HepG2 (cell line): ENCODE measurements around the gene LIMK2. TPM values are rescaled to one million over a fixed set of nuclear protein-coding genes. Genes with fewer than 3 reads are reported as not detected.

ENCODE experiments used
- ATAC-seq: fragments of 200-7000 bp; cut with Tn5 transposase; 3 replicates; pipeline ENCODE4 v1.9.1; 2020; ENCODE audit warnings: mild to moderate bottlenecking, moderate library complexity
- BruUV-seq: library from RNA; stranded (reverse); fragments of 400-500 nt; replicated peaks from 2 replicates; lab custom pipeline; 2021; lab: Mats Ljungman, UMichigan
- CTCF ChIA-PET: fragments of 300-600 bp; formaldehyde crosslinking; extraction: SDS; loops from one replicate; lab custom pipeline; 2021; ENCODE audit warnings: low total read pairs, inconsistent platforms, low intra/inter-chr PET ratio; lab: Yijun Ruan, JAX
- POLR2A ChIA-PET: fragments of 350-600 bp; sonication (Branson Sonifier 250); formaldehyde crosslinking; loops from one replicate; lab custom pipeline; 2020; ENCODE audit warnings: antibody characterized with exemption, inconsistent platforms; lab: Yijun Ruan, JAX
- DNase-seq: peaks from one replicate; pipeline ENCODE4 v3.0.0-alpha.2; 2015; ENCODE audit warnings: low spot score
- FAIRE-seq: peaks from 3 replicates; lab custom pipeline; 2011; peaks lifted over from hg19 to GRCh38; lab: Jason Lieb, UNC
- H2AFZ ChIP-seq: one replicate; pipeline ENCODE4 v1.6.1; 2011; ENCODE audit warnings: low read length, inconsistent platforms
- H3K27ac ChIP-seq: fragments of 300-600 bp; 3 replicates; pipeline ENCODE4 v1.8.0; 2011; ENCODE audit warnings: mixed run types, mild to moderate bottlenecking, mixed read lengths, low read length, inconsistent platforms; ENCODE audit not compliant: insufficient read depth; ENCODE audit errors: extremely low read length
- H3K27me3 ChIP-seq, 2 experiments: fragments of 200-600 bp in 1 of 2; 2 replicates in 1 of 2; 3 replicates in 1 of 2; pipeline versions ENCODE4 v1.6.0 to v1.8.0; 2011; ENCODE audit warnings: low read length in 2 of 2, mild to moderate bottlenecking in 2 of 2, moderate library complexity in 2 of 2, inconsistent platforms in 1 of 2; ENCODE audit not compliant: insufficient read depth in 2 of 2, control insufficient read depth in 1 of 2
- H3K36me3 ChIP-seq, 2 experiments: fragments of 200-600 bp in 1 of 2; replicated peaks in 1 of 2; 2 replicates in 1 of 2; 3 replicates in 1 of 2; pipeline versions ENCODE4 v1.5.1 to v1.8.0; 2011; ENCODE audit warnings: low read length in 2 of 2, inconsistent platforms in 1 of 2; ENCODE audit not compliant: insufficient read depth in 2 of 2, control insufficient read depth in 1 of 2
- H3K4me1 ChIP-seq: 2 replicates; pipeline ENCODE4 v1.5.1; 2012; ENCODE audit warnings: low read length, inconsistent platforms; ENCODE audit not compliant: insufficient read depth
- H3K4me2 ChIP-seq: 2 replicates; pipeline ENCODE4 v1.6.0; 2011; ENCODE audit warnings: low read depth, low read length, inconsistent platforms
- H3K4me3 ChIP-seq, 3 experiments: fragments of 200-600 bp in 1 of 3; sonication (generic), shearing (Covaris generic) in 1 of 3; replicated peaks in 1 of 3; 2 replicates each; pipeline ENCODE4 v1.5.1; 2011 to 2016; ENCODE audit warnings: low read length in 3 of 3, inconsistent platforms in 2 of 3, low read depth in 2 of 3, mild to moderate bottlenecking in 2 of 3, control low read depth in 1 of 3, mixed read lengths in 1 of 3; ENCODE audit not compliant: insufficient read depth in 1 of 3
- H3K79me2 ChIP-seq: one replicate; pipeline ENCODE4 v1.6.1; 2011; ENCODE audit warnings: low read length, inconsistent platforms; ENCODE audit not compliant: insufficient read depth
- H3K9ac ChIP-seq: 2 replicates; pipeline ENCODE4 v1.6.0; 2011; ENCODE audit warnings: mild to moderate bottlenecking, low read depth, low read length, inconsistent platforms; ENCODE audit not compliant: insufficient read depth
- H3K9me3 ChIP-seq: 2 replicates; pipeline ENCODE4 v1.5.1; 2012; ENCODE audit warnings: mild to moderate bottlenecking, low read length
- H4K20me1 ChIP-seq: 2 replicates; pipeline ENCODE4 v1.6.0; 2011; ENCODE audit warnings: inconsistent platforms, mild to moderate bottlenecking, low read length, moderate library complexity; ENCODE audit not compliant: insufficient read depth
- CBX5 ChIP-seq: sonication (generic); formaldehyde crosslinking; IDR thresholded peaks from 2 replicates; pipeline ENCODE4 v1.4.0; 2020; ENCODE audit warnings: missing genetic modification reagents, borderline replicate concordance
- CTCF ChIP-seq: sonication (generic); formaldehyde crosslinking; IDR thresholded peaks from 2 replicates; pipeline ENCODE4 v1.5.0; 2020; ENCODE audit warnings: mild to moderate bottlenecking, missing genetic modification reagents, moderate library complexity
- DNMT1 ChIP-seq: sonication (generic); formaldehyde crosslinking; IDR thresholded peaks from 2 replicates; pipeline ENCODE4 v1.5.1; 2020; ENCODE audit warnings: mild to moderate bottlenecking, missing genetic modification reagents
- ERF ChIP-seq: IDR thresholded peaks from 2 replicates; pipeline ENCODE4 v1.6.1; 2018; ENCODE audit warnings: missing biosample characterization, missing genetic modification reagents
- FOXA1 ChIP-seq, 2 experiments: fragments of 450-650 bp in 1 of 2; sonication (generic) in 1 of 2; formaldehyde crosslinking in 1 of 2; IDR thresholded peaks; 2 replicates each; pipeline versions ENCODE4 v1.4.0 to v1.6.1; 2016 to 2020; ENCODE audit warnings: missing genetic modification reagents in 1 of 2
- FOXA3 ChIP-seq: IDR thresholded peaks from 2 replicates; pipeline ENCODE4 v1.6.1; 2016; ENCODE audit warnings: missing genetic modification reagents, missing compliant biosample characterization
- GATAD2A ChIP-seq: IDR thresholded peaks from 2 replicates; pipeline ENCODE4 v1.6.1; 2016
- NR2F6 ChIP-seq, 2 experiments: IDR thresholded peaks; 2 replicates each; pipeline ENCODE4 v1.6.1; 2016; ENCODE audit warnings: antibody characterized with exemption in 1 of 2, mild to moderate bottlenecking in 1 of 2
- RAD21 ChIP-seq: fragments of 450-650 bp; formaldehyde crosslinking; IDR thresholded peaks from 2 replicates; pipeline ENCODE4 v1.5.0; 2020; ENCODE audit warnings: mild to moderate bottlenecking
- SAP130 ChIP-seq: IDR thresholded peaks from 2 replicates; pipeline ENCODE4 v1.6.1; 2016; ENCODE audit warnings: low read depth
- SIX1 ChIP-seq: sonication (generic); formaldehyde crosslinking; IDR thresholded peaks from 2 replicates; pipeline ENCODE4 v1.4.0; 2020; ENCODE audit warnings: missing genetic modification reagents, borderline replicate concordance
- SMC3 ChIP-seq: IDR thresholded peaks from 2 replicates; pipeline ENCODE4 v1.6.1; 2011; ENCODE audit warnings: low read length, improper control_type of control experiment
- SOX5 ChIP-seq: IDR thresholded peaks from 2 replicates; pipeline ENCODE4 v1.6.1; 2016; ENCODE audit warnings: borderline replicate concordance
- STAG1 ChIP-seq: sonication (generic); formaldehyde crosslinking; IDR thresholded peaks from 2 replicates; pipeline ENCODE4 v1.4.0; 2020; ENCODE audit warnings: missing genetic modification reagents
- TBX3 ChIP-seq: fragments of 450-650 bp; IDR thresholded peaks from 2 replicates; pipeline ENCODE4 v1.6.1; 2017; ENCODE audit warnings: antibody characterized with exemption, mild to moderate bottlenecking, inconsistent platforms, borderline replicate concordance
- TEAD3 ChIP-seq: optimal IDR thresholded peaks from 2 replicates; pipeline ENCODE3; 2016; ENCODE audit warnings: borderline replicate concordance
- XRCC5 ChIP-seq: fragments of 200-400 bp; formaldehyde crosslinking; optimal IDR thresholded peaks from 2 replicates; pipeline ENCODE3; 2017; ENCODE audit warnings: mild to moderate bottlenecking, low read length
- ZFP1 ChIP-seq: IDR thresholded peaks from 2 replicates; pipeline ENCODE4 v1.6.1; 2016
- ZNF124 ChIP-seq: sonication (generic); formaldehyde crosslinking; IDR thresholded peaks from 2 replicates; pipeline ENCODE4 v1.4.0; 2020; ENCODE audit warnings: missing genetic modification reagents
- ZNF337 ChIP-seq: sonication (generic); formaldehyde crosslinking; IDR thresholded peaks from 2 replicates; pipeline ENCODE4 v1.5.1; 2020; ENCODE audit warnings: missing genetic modification reagents, low read depth, mild to moderate bottlenecking, borderline replicate concordance
- ZNF350 ChIP-seq: sonication (generic); formaldehyde crosslinking; IDR thresholded peaks from 2 replicates; pipeline ENCODE4 v1.4.0; 2020; ENCODE audit warnings: mild to moderate bottlenecking, low read depth, missing genetic modification reagents, borderline replicate concordance
- ZNF691 ChIP-seq: sonication (generic); formaldehyde crosslinking; IDR thresholded peaks from 2 replicates; pipeline ENCODE4 v1.4.0; 2020; ENCODE audit warnings: missing genetic modification reagents, low read depth, mild to moderate bottlenecking, borderline replicate concordance
- ZNF772 ChIP-seq: sonication (generic); formaldehyde crosslinking; IDR thresholded peaks from 2 replicates; pipeline ENCODE4 v1.5.0; 2020; ENCODE audit warnings: mild to moderate bottlenecking, missing genetic modification reagents
- WGBS: methylation state at CpG from one replicate; pipeline ENCODE4 v1.1.6; 2017; ENCODE audit warnings: low lambda C conversion rate; 5-methylcytosine and 5-hydroxymethylcytosine counted together
- in situ Hi-C: cut with HindIII; loops from 2 replicates; pipeline ENCODE4 v1.10.0; 2017; ENCODE audit warnings: low pct_unique_long_range_greater_than_20kb; ENCODE audit not compliant: extremely low pct_ligation_motif_present
- intact Hi-C: fragments of 100-400 bp; cut with micrococcal nuclease; formaldehyde crosslinking; loops from one replicate; pipeline ENCODE4 v1.10.0; 2022; ENCODE audit not compliant: unreplicated experiment
- polyA plus RNA-seq, 8 experiments: library from polyadenylated mRNA; depleted of rRNA in 3 of 8; stranded (reverse) in 7 of 8; unstranded in 1 of 8; fragments of >200 nt; fragmentation: Illumina TruSeq in 4 of 8; extraction: Trizol in 4 of 8; gene quantifications; 2 replicates each; pipeline versions ENCODE4 v1.2.1 to v1.2.3, GENCODE V29; 2011 to 2016; ENCODE audit warnings: low read depth in 4 of 8, missing spikeins in 1 of 8, mixed read lengths in 1 of 8; ENCODE audit not compliant: insufficient read depth in 1 of 8
- total RNA-seq, 5 experiments: library from RNA; depleted of rRNA; stranded (reverse); fragments of >200 nt; fragmentation: Illumina TruSeq; extraction: Trizol; gene quantifications; 2 replicates each; pipeline ENCODE4 v1.2.3, GENCODE V29; 2016; ENCODE audit warnings: low read depth in 1 of 5

LIMK2 gene
- total and polyA plus RNA-seq, 2 of the 13 experiments (the other 11 are each of a cell fraction or from before 2014, with no cell fraction given), result 20.9 to 29.8 TPM

- Histone ChIP-seq H3K4me1 (peaks cover 8% of the 10 kb centered on the region), H3K27me3 (no peaks in the 10 kb centered on the region), H3K9ac (no peak overlapping the region), H3K9me3 (no peaks in the 10 kb centered on the region), H3K36me3 (peaks cover 12 to 54% of the 10 kb centered on the region in 2 experiments), H2AFZ (no peak overlapping the region), H3K79me2 (no peaks in the 10 kb centered on the region), H4K20me1 (no peaks in the 10 kb centered on the region), H3K4me2 (no peak overlapping the region), H3K4me3 (no peak overlapping the region), H3K27ac (peak overlapping the region; percentile 9)
- in situ Hi-C loops (loop anchor here (5.0 kb wide), 1 partner anchor 33 kb away; no protein-coding TSS in a partner anchor), intact Hi-C loops (loop anchor here (1.0 to 10.0 kb wide), 3 partner anchors 32 to 1956 kb away; no protein-coding TSS in a partner anchor)
- FAIRE-seq (peak; percentile 47), ATAC-seq (peak; percentile 86), DNase-seq (peak; percentile 50)
- CTCF ChIA-PET, result interaction anchor here (1.2 to 2.4 kb wide), 3 partner anchors 13 to 34 kb away, joined by 4 to 37 read pairs (median 5); partner anchors contain the start of gene LIMK2
- BruUV-seq, result no TSS peak
- WGBS, result 78% methylated on average over 3 of the region's 3 CpGs
- TF ChIP-seq NR2F6 (IDR thresholded peaks at IDR 0.05), result no peak
- TF ChIP-seq NR2F6 (CRISPR knock-in tag; IDR thresholded peaks at IDR 0.05), result no peak
- peak; percentile 87 for TF ChIP-seq STAG1 (CRISPR knock-in tag)
- TF ChIP-seq TBX3, result no peak
- no peak for TF ChIP-seq ZNF337 (CRISPR knock-in tag)
- peak; percentile 15 for TF ChIP-seq XRCC5
- TF ChIP-seq ZNF350 (CRISPR knock-in tag), result no peak
- TF ChIP-seq SIX1 (CRISPR knock-in tag), result peak; percentile 15; the same call in 1 of the 2 replicates
- TF ChIP-seq ERF, result 0 out of 2 replicates have a peak, but pooled peaks have one; percentile 32
- TF ChIP-seq GATAD2A (CRISPR knock-in tag), result 0 out of 2 replicates have a peak, but pooled peaks have one; percentile 21
- no peak for TF ChIP-seq ZNF124 (CRISPR knock-in tag)
- TF ChIP-seq SOX5, result peak; percentile 12; the same call in 1 of the 2 replicates
- TF ChIP-seq FOXA3 (CRISPR knock-in tag), result peak; percentile 30; the same call in 1 of the 2 replicates
- 0 out of 2 replicates have a peak, but pooled peaks have one; percentile 25 for TF ChIP-seq SAP130 (CRISPR knock-in tag)
- TF ChIP-seq TEAD3 (CRISPR knock-in tag), result peak; percentile 63
- TF ChIP-seq ZNF772, result no peak
- TF ChIP-seq ZNF691 (CRISPR knock-in tag), result 0 out of 2 replicates have a peak, but pooled peaks have one; percentile 40
- TF ChIP-seq FOXA1 (IDR thresholded peaks at IDR 0.05), result no peak
- 0 out of 2 replicates have a peak, but pooled peaks have one; percentile 21 for TF ChIP-seq FOXA1 (CRISPR knock-in tag; IDR thresholded peaks at IDR 0.05)
- TF ChIP-seq SMC3, result peak; percentile 88
- TF ChIP-seq CTCF (CRISPR knock-in tag), result peak; percentile 80
- peak; percentile 66; the same call in 1 of the 2 replicates for TF ChIP-seq RAD21 (CRISPR knock-in tag)
- TF ChIP-seq CBX5, result no peak
- TF ChIP-seq ZFP1, result no peak
- TF ChIP-seq DNMT1 (CRISPR knock-in tag), result no peak
- POLR2A ChIA-PET, result interaction anchor here (0.6 kb wide), 1 partner anchor 33 kb away, joined by 3 read pairs; no protein-coding TSS in a partner anchor
Measured at GRCh38 chr22:31199187-31199586, 12.9 kb upstream of the LIMK2 start.
